Suprapubic skin (tissue), 4 donors: ENCODE data around the gene DIAPH1. TPM values are rescaled to one million over a fixed set of nuclear protein-coding genes. Genes with fewer than 3 reads are reported as not detected.

Experiments used
- DNase-seq, 2 donors: peaks; one replicate each; pipeline ENCODE4 v3.0.0-alpha.2; 2019; ENCODE audit warnings: low spot score in 2 of 2
- H3K27ac ChIP-seq: fragments of 200-600 bp; sonication (generic); one replicate; pipeline ENCODE4 v1.5.1; 2019
- H3K27me3 ChIP-seq: fragments of 200-600 bp; sonication (generic); one replicate; pipeline ENCODE4 v1.5.1; 2019
- H3K36me3 ChIP-seq: fragments of 200-600 bp; sonication (generic); one replicate; pipeline ENCODE4 v1.5.1; 2019
- H3K4me1 ChIP-seq: fragments of 200-600 bp; sonication (generic); one replicate; pipeline ENCODE4 v1.5.1; 2019
- H3K4me3 ChIP-seq: fragments of 200-600 bp; sonication (generic); one replicate; pipeline ENCODE4 v1.5.1; 2019; ENCODE audit warnings: mild to moderate bottlenecking
- H3K9me3 ChIP-seq: fragments of 200-600 bp; sonication (generic); one replicate; pipeline ENCODE4 v1.5.1; 2019
- EP300 ChIP-seq: sonication (generic); formaldehyde crosslinking; IDR thresholded peaks from one replicate; pipeline ENCODE4 v1.6.1; 2017; ENCODE audit warnings: antibody characterized with exemption
- POLR2A ChIP-seq, 2 donors: fragments of 450-650 bp; IDR thresholded peaks; one replicate each; pipeline ENCODE4 v1.6.1; 2017; ENCODE audit warnings: antibody characterized with exemption in 2 of 2, mild to moderate bottlenecking in 2 of 2, moderate library complexity in 2 of 2
- POLR2AphosphoS5 ChIP-seq, 3 donors: sonication (generic); formaldehyde crosslinking; IDR thresholded peaks; one replicate each; pipeline ENCODE4 v1.6.1; 2017; ENCODE audit warnings: antibody characterized with exemption in 3 of 3
- WGBS: methylation state at CpG from one replicate; pipeline ENCODE4 v1.1.5; 2018; 5-methylcytosine and 5-hydroxymethylcytosine counted together
- total RNA-seq, 4 donors: library from RNA; depleted of rRNA; stranded (reverse); fragments of >200 nt; gene quantifications; one replicate each; pipeline ENCODE4 v1.1.0, GENCODE V29; 2016
- TF ChIP-seq, protein P1 (sequence below), 2 donors: fragments of 200-600 bp in 1 of 2; fragments of 450-650 bp in 1 of 2; sonication (generic) in 1 of 2; IDR thresholded peaks; one replicate each; pipeline ENCODE4 v1.5.1; 2016 to 2019; ENCODE audit warnings: antibody characterized with exemption in 2 of 2, mild to moderate bottlenecking in 1 of 2, moderate library complexity in 1 of 2

Gene DIAPH1
- total RNA-seq, 4 donors from 2014 or later, result 83.0 to 115 (median 95.1) TPM

- H3K4me3 ChIP-seq, result peak overlapping the region; percentile 32
- TF ChIP-seq POLR2A (IDR thresholded peaks at IDR 0.05) (no peak), EP300 (no peak), POLR2AphosphoS5 (IDR thresholded peaks at IDR 0.05) (no peak)
- TF ChIP-seq, protein P1, sequence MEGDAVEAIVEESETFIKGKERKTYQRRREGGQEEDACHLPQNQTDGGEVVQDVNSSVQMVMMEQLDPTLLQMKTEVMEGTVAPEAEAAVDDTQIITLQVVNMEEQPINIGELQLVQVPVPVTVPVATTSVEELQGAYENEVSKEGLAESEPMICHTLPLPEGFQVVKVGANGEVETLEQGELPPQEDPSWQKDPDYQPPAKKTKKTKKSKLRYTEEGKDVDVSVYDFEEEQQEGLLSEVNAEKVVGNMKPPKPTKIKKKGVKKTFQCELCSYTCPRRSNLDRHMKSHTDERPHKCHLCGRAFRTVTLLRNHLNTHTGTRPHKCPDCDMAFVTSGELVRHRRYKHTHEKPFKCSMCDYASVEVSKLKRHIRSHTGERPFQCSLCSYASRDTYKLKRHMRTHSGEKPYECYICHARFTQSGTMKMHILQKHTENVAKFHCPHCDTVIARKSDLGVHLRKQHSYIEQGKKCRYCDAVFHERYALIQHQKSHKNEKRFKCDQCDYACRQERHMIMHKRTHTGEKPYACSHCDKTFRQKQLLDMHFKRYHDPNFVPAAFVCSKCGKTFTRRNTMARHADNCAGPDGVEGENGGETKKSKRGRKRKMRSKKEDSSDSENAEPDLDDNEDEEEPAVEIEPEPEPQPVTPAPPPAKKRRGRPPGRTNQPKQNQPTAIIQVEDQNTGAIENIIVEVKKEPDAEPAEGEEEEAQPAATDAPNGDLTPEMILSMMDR (IDR thresholded peaks at IDR 0.05), result no peak
- no peaks in the 10 kb centered on the region for H3K9me3 ChIP-seq
- H3K4me1 ChIP-seq, result peaks cover 53% of the 10 kb centered on the region
- H3K27ac ChIP-seq, result peak overlapping the region; percentile 83
- 44% methylated on average over 18 of the region's 23 CpGs for WGBS
- H3K36me3 ChIP-seq, result peaks cover 39% of the 10 kb centered on the region
- no peaks in the 10 kb centered on the region for H3K27me3 ChIP-seq
- DNase-seq, result peak in 1 of 2 donors; percentile 86
These were observed 109.8 kb downstream of the DIAPH1 start for GRCh38 chr5:141508798-141509611.

- Histone ChIP-seq H3K27ac (peak overlapping the region; percentile 83), H3K4me3 (peak overlapping the region; percentile 32), H3K4me1 (peaks cover 47% of the 10 kb centered on the region), H3K27me3 (no peaks in the 10 kb centered on the region), H3K9me3 (no peaks in the 10 kb centered on the region), H3K36me3 (peaks cover 39% of the 10 kb centered on the region)
- DNase-seq, result no peak
- no peak for TF ChIP-seq EP300
- TF ChIP-seq, protein P1 (IDR thresholded peaks at IDR 0.05), result no peak
- no peak for TF ChIP-seq POLR2A (IDR thresholded peaks at IDR 0.05)
- 49% methylated on average over 9 of the region's 9 CpGs for WGBS
These were observed 110.4 kb downstream of the DIAPH1 start for GRCh38 chr5:141508440-141508797.

DNA sequence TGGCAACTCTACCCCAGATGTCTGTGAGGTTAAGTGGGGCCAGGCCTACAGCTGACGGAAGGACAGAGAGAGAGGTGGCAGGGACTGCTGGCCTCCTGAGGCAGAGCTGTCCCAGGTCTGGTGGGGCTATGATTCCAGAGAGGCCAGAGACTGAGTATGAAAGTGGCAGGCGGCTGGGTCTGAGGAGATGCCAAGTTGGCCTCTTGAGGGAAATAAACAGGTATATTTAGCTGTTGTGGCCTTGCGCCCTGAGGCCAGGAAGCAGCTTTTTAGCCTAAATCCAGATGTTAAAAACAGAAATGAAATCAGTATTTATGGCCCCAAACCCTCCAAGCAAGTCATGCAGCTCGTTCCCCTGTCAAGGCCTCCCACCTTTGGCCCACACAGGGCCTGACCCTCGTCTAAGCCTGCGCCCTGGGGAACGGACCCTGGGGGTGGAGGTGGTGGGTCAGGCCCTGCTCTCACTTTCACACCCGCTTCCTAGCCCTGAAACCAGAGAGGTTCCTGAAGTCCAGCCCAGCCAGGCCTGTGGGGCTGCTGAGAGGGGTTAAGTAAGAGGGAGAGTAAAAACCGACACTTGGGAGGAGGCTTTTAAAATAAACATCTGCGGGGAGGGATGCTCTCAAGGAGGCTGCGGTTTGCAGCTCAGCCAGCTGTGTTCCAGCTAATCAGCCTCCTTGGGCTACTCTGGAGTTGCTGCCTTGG is 111.3 kb downstream of the DIAPH1 start:
- no peak for DNase-seq
- Histone ChIP-seq H3K4me3 (peak overlapping the region; percentile 32), H3K27ac (peak overlapping the region; percentile 83), H3K4me1 (peaks cover 39% of the 10 kb centered on the region), H3K27me3 (no peaks in the 10 kb centered on the region), H3K36me3 (peaks cover 47% of the 10 kb centered on the region), H3K9me3 (no peaks in the 10 kb centered on the region)
- WGBS, result 58% methylated on average over 11 of the region's 11 CpGs
- TF ChIP-seq EP300, result no peak
- TF ChIP-seq POLR2A (IDR thresholded peaks at IDR 0.05), result no peak
- TF ChIP-seq POLR2AphosphoS5 (IDR thresholded peaks at IDR 0.05), result no peak
- TF ChIP-seq, protein P1 (IDR thresholded peaks at IDR 0.05), result no peak

DNA sequence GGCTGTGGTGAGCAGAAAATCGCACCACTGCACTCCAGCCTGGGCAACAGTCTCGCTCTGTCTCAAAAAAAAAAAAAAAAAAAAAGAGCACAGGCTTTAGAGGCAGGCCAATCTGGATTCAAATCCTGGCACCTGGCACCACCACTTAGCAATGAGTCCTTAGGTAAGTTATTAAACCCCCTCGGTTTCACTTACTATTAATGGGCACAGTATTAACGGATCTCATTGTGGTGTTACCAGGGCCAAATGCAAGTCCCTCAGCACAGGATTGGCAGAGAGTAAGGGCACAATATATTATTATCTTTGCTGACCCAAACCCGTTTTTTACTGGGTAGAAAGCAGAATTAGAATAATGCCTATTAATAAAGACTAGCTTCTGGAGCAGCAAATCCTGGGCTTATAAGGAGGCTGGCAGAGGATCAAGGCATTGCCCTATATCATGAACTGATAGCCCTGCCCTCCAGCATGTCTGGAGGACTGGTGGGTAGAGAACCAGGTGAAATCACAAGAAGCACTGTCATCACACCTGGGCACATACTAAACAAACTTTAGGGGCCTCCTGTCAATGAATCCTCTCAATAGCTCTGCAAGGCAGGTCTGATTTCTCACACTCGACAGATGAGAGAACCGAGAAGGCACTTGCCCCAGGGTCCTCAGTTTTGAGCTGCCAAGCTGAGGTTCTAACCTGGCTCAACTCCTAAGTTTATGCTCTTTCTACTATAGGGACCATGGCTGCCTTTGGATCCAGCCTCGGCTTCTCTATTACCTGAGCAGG is 112.2 kb downstream of the DIAPH1 start:
- Histone ChIP-seq H3K9me3 (no peaks in the 10 kb centered on the region), H3K27ac (peak overlapping the region; percentile 83), H3K36me3 (peaks cover 48% of the 10 kb centered on the region), H3K27me3 (no peaks in the 10 kb centered on the region), H3K4me3 (no peak overlapping the region), H3K4me1 (peaks cover 32% of the 10 kb centered on the region)
- no peak for DNase-seq
- 77% methylated on average over 8 of the region's 8 CpGs for WGBS
- no peak for TF ChIP-seq POLR2A (IDR thresholded peaks at IDR 0.05)
- no peak for TF ChIP-seq POLR2AphosphoS5 (IDR thresholded peaks at IDR 0.05)
- no peak for TF ChIP-seq EP300
- TF ChIP-seq, protein P1 (IDR thresholded peaks at IDR 0.05), result no peak
